B cell (primary cell): ENCODE measurements around the gene RFX3.

Experiments used
- EZH2 ChIP-seq: IDR thresholded peaks from 2 replicates; pipeline ENCODE4 v1.6.1; 2012; ENCODE audit warnings: borderline replicate concordance, low read depth, mild to moderate bottlenecking, moderate library complexity, low read length; ENCODE audit not compliant: insufficient read depth, poor library complexity, severe bottlenecking
- TF ChIP-seq, protein P1 (sequence below): fragments of 200-600 bp; IDR thresholded peaks from one replicate; pipeline ENCODE4 v1.8.0; 2022; ENCODE audit warnings: antibody characterized with exemption, mild to moderate bottlenecking

DNA sequence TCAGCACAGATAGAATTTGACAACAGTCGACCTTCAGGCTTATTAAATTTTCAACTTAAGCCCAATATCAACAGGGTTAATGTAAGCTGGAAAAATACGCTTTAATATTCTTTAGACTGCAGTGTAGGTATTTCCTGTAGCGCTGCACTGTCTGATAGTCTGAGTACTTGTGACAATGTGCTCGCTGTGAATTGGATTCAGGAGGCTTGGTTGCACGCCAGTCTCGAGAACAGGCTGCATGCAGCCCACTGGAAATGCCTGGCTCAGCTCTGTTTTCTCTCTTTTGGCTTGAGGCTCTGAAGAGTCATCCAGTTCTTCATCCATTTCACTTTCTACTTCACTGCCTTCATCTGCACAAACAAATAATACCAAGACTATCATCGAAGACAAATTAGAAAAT is 300.9 kb downstream of the RFX3 start:
- TF ChIP-seq, protein P1, sequence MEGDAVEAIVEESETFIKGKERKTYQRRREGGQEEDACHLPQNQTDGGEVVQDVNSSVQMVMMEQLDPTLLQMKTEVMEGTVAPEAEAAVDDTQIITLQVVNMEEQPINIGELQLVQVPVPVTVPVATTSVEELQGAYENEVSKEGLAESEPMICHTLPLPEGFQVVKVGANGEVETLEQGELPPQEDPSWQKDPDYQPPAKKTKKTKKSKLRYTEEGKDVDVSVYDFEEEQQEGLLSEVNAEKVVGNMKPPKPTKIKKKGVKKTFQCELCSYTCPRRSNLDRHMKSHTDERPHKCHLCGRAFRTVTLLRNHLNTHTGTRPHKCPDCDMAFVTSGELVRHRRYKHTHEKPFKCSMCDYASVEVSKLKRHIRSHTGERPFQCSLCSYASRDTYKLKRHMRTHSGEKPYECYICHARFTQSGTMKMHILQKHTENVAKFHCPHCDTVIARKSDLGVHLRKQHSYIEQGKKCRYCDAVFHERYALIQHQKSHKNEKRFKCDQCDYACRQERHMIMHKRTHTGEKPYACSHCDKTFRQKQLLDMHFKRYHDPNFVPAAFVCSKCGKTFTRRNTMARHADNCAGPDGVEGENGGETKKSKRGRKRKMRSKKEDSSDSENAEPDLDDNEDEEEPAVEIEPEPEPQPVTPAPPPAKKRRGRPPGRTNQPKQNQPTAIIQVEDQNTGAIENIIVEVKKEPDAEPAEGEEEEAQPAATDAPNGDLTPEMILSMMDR, result no peak
- no peak for TF ChIP-seq EZH2
